ENCODE measurements around the gene BTD.
"Not testable (repeated sequence)": the region's sequence is repeated elsewhere in the genome, so short reads cannot be mapped to it uniquely, and the experiment has no call there.

BTD gene

DNA sequence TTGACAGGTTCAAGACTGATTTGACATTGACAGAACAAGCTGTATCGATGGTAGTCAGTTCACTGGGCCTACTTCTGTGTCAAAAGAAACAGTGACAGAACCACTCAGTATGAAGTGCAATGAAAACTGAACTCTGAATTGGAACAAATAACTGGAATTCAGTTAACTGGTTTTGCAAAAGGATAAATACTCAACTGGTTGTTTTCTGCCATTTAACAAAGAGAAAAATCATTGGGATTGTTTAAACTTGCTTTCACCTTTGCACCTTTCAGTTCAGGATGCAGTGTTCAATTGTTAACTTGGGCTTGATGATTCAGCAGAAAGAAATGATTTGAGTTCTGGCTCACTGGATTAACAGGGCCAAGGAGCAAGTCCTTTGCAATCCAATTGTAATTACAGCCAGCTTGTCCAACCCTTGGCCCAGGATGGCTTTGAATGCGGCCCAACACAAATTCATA is 4.9 kb downstream of the BTD start:
- no peak for DNase-seq (ENCODE audit: low read depth)
- no peak overlapping the region for H3K4me3 ChIP-seq (ENCODE audit: low read depth, low read length)
- TF ChIP-seq MYC (IDR thresholded peaks at IDR 0.05; ENCODE audit: low read depth, low read length) (no peak), POLR2A (IDR thresholded peaks at IDR 0.05; ENCODE audit: extremely low read depth, insufficient read length) (no peak)
- TF ChIP-seq, protein P1, sequence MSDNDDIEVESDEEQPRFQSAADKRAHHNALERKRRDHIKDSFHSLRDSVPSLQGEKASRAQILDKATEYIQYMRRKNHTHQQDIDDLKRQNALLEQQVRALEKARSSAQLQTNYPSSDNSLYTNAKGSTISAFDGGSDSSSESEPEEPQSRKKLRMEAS (IDR thresholded peaks at IDR 0.05; ENCODE audit: low read depth, low read length) = no peak

- no peak overlapping the region for H3K4me3 ChIP-seq (ENCODE audit: low read depth, low read length)
- 0 out of 2 replicates have a peak, but pooled peaks have one; percentile 11 for TF ChIP-seq MYC (IDR thresholded peaks at IDR 0.05; ENCODE audit: low read depth, low read length)
- TF ChIP-seq POLR2A (IDR thresholded peaks at IDR 0.05; ENCODE audit: extremely low read depth, insufficient read length) = no peak
- DNase-seq (ENCODE audit: low read depth) = peak; percentile 96
Observed at GRCh38 chr3:15610082-15610759, 8.7 kb downstream of the BTD start.

DNA sequence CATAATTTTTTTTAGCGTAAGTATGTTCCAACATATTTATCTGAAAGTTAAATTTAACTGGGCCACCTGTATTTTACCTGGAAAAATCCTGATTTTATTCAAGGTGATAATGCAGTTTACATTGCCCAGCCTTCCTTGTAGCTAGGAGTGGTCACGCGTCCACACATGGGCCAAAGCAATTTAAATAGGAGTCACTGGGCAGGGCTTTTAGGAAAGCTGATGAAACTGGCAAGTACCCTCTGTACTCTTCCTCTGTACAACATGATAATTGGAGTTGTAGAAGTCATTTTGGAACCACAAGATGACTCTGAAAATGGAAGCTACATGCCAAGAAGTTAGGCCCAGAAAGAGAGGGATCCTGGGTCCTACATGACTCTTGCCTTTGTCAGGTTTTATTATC is 9.5 kb downstream of the BTD start:
- DNase-seq (ENCODE audit: low read depth) = no peak
- no peak for TF ChIP-seq POLR2A (IDR thresholded peaks at IDR 0.05; ENCODE audit: extremely low read depth, insufficient read length)
- TF ChIP-seq, protein P1 (IDR thresholded peaks at IDR 0.05; ENCODE audit: low read depth, low read length) = no peak
- TF ChIP-seq, protein P2, sequence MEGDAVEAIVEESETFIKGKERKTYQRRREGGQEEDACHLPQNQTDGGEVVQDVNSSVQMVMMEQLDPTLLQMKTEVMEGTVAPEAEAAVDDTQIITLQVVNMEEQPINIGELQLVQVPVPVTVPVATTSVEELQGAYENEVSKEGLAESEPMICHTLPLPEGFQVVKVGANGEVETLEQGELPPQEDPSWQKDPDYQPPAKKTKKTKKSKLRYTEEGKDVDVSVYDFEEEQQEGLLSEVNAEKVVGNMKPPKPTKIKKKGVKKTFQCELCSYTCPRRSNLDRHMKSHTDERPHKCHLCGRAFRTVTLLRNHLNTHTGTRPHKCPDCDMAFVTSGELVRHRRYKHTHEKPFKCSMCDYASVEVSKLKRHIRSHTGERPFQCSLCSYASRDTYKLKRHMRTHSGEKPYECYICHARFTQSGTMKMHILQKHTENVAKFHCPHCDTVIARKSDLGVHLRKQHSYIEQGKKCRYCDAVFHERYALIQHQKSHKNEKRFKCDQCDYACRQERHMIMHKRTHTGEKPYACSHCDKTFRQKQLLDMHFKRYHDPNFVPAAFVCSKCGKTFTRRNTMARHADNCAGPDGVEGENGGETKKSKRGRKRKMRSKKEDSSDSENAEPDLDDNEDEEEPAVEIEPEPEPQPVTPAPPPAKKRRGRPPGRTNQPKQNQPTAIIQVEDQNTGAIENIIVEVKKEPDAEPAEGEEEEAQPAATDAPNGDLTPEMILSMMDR (IDR thresholded peaks at IDR 0.05; ENCODE audit: low read depth, low read length) = no peak
- no peak for TF ChIP-seq MYC (IDR thresholded peaks at IDR 0.05; ENCODE audit: low read depth, low read length)
- H3K4me3 ChIP-seq (ENCODE audit: low read depth, low read length) = no peak overlapping the region

DNA sequence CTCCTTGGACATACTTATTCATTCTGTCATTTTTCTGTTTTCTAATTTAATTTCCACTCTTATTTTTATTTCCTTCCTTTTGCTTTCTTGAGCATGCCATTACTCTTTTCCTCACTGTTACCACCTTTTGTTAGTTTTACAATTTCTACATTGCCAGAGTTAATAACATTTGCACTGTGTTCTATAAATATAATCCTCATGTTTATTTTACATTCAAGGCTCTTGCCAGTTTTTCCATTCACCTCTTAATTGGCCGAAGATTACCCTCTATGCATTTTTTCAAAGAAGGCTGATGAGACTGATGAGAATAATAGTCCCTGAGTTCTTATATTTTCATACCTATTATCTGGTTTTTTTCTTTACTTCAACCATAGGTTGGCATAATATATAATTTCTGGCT is 10.5 kb downstream of the BTD start:
- DNase-seq (ENCODE audit: low read depth) = no peak
- TF ChIP-seq, protein P1 (IDR thresholded peaks at IDR 0.05; ENCODE audit: low read depth, low read length) = no peak
- TF ChIP-seq POLR2A (IDR thresholded peaks at IDR 0.05; ENCODE audit: extremely low read depth, insufficient read length) (no peak), MYC (IDR thresholded peaks at IDR 0.05; ENCODE audit: low read depth, low read length) (no peak)
- TF ChIP-seq, protein P2 (IDR thresholded peaks at IDR 0.05; ENCODE audit: low read depth, low read length) = no peak
- no peak overlapping the region for H3K4me3 ChIP-seq (ENCODE audit: low read depth, low read length)

DNA sequence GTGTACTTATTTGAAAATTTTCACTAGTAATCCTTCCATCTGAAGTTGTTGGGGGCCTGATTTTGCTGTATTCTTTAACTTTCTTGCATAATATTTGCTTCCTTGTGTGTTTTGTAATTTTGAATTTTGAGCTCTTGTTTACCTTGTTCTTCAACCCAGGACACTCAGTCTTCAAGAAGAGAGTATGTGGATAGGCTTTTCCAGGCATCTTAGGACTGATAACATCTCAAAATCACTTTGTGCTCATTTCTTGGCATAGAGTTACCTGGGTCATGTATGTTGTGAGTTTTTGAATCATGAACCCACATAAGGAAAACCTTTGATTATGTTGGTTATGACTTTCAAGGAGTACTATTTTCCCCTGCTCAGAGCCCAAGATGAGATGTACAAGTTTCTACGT is 13.4 kb downstream of the BTD start:
- no peak for DNase-seq (ENCODE audit: low read depth)
- TF ChIP-seq, protein P1 (IDR thresholded peaks at IDR 0.05; ENCODE audit: low read depth, low read length) = no peak
- H3K4me3 ChIP-seq (ENCODE audit: low read depth, low read length) = no peak overlapping the region

DNA sequence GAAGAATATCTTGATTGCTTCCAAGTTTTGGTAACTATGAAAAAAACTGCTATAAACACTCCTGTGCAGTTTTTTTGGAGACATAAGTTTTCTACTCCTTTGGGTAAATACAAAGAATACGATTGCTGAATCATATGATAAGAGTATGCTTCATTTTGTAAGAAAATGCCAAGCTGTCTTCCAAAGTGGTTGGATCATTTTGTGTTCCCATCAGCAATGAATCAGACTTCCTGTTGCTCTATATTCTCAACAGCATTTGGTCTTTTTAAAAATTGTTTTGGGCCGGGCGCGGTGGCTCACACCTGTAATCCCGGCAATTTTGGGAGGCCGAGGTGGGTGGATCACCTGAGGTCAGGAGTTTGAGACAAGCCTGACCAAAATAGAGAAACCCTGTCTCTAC is 14.5 kb downstream of the BTD start:
- no peak for DNase-seq (ENCODE audit: low read depth)
- TF ChIP-seq, protein P1 (IDR thresholded peaks at IDR 0.05; ENCODE audit: low read depth, low read length) = no peak
- TF ChIP-seq, protein P2 (IDR thresholded peaks at IDR 0.05; ENCODE audit: low read depth, low read length) = no peak
- no peak for TF ChIP-seq MYC (IDR thresholded peaks at IDR 0.05; ENCODE audit: low read depth, low read length)
- TF ChIP-seq POLR2A (IDR thresholded peaks at IDR 0.05; ENCODE audit: extremely low read depth, insufficient read length) = no peak

DNA sequence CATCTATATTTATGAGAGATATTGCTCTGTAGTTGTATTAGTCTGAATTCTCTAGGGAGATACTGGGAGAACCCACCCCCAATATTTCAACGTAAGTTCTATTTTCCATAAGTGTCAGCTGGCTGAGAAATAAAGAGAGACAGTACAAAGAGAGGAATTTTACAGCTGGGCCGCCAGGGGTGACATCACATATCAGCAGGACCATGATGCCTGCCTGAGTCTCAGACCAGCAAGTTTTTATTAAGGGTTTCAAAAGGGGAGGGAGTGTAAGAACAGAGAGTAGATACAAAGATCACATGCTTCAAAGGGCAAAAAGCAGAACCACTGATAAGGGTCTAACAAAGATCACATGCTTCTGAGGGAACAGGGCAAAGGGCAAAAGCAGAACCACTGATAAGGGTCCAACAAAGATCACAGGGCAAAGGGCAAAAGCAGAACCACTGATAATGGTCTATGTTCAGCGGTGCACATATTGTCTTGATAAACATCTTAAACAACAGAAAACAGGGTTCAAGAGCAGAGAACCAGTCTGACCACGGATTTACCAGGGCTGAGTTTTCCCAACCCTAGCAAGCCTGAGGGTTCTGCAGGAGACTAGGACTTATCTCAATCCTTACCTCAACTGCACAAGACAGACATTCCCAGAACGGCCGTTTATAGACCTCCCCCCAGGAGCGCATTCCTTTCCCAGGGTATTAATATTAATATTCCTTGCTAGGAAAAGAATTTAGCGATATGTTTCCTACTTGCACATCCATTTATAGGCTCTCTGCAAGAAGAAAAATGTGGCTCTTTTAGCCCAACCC is 18.3 kb downstream of the BTD start:
- not testable (repeated sequence) for DNase-seq (ENCODE audit: low read depth); H3K4me3 ChIP-seq (ENCODE audit: low read depth, low read length)

More for the DNA sequence above, 14.5 kb downstream of the BTD start:
- no peak overlapping the region for H3K4me3 ChIP-seq (ENCODE audit: low read depth, low read length)

All from NB4 (cell line).